K562 (cell line): ENCODE measurements around the gene LACTB. TPM values are rescaled to one million over a fixed set of nuclear protein-coding genes. Genes with fewer than 3 reads are reported as not detected.

Experiments used
- CHD1 ChIP-seq: fragments of 200-600 bp; sonication (generic); IDR thresholded peaks from one replicate; pipeline ENCODE4 v1.6.1; 2012; ENCODE audit warnings: mild to moderate bottlenecking, moderate library complexity, low read length, inconsistent platforms
- CLOCK ChIP-seq: fragments of 250-450 bp; sonication (Bioruptor Pico); IDR thresholded peaks from 2 replicates; pipeline ENCODE4 v1.4.0; 2020; ENCODE audit warnings: mild to moderate bottlenecking, moderate library complexity, borderline replicate concordance
- CUX1 ChIP-seq: fragments of 200-800 bp; sonication (Bioruptor generic); IDR thresholded peaks from 2 replicates; pipeline ENCODE4 v1.6.1; 2016; ENCODE audit warnings: missing genetic modification characterization, missing compliant biosample characterization
- FIP1L1 ChIP-seq: fragments of 200-400 bp; formaldehyde crosslinking; IDR thresholded peaks from 2 replicates; pipeline ENCODE4 v1.6.1; 2018; ENCODE audit warnings: mild to moderate bottlenecking, low read depth, low read length; ENCODE audit not compliant: poor library complexity, severe bottlenecking
- FOS ChIP-seq: IDR thresholded peaks from 3 replicates; pipeline ENCODE4 v1.6.1; 2011; ENCODE audit not compliant: insufficient read length; ENCODE audit errors: extremely low read depth
- FOXA1 ChIP-seq: fragments of 450-650 bp; IDR thresholded peaks from 2 replicates; pipeline ENCODE4 v1.6.1; 2016; ENCODE audit warnings: mild to moderate bottlenecking, borderline replicate concordance
- HNRNPLL ChIP-seq: fragments of 200-400 bp; formaldehyde crosslinking; IDR thresholded peaks from 2 replicates; pipeline ENCODE4 v1.6.1; 2017; ENCODE audit warnings: low read length, low read depth, mild to moderate bottlenecking; ENCODE audit not compliant: poor library complexity, severe bottlenecking
- KLF13 ChIP-seq: fragments of 450-650 bp; IDR thresholded peaks from 2 replicates; pipeline ENCODE4 v1.6.1; 2016; ENCODE audit warnings: missing genetic modification characterization, low read depth, mild to moderate bottlenecking, missing compliant biosample characterization, moderate library complexity, borderline replicate concordance
- MAFF ChIP-seq: IDR thresholded peaks from 2 replicates; pipeline ENCODE4 v1.6.1; 2012; ENCODE audit warnings: low read length, improper control_type of control experiment
- RNF219 ChIP-seq: fragments of 250-450 bp; sonication (Bioruptor Pico); IDR thresholded peaks from 2 replicates; pipeline ENCODE4 v1.5.0; 2022; ENCODE audit warnings: mild to moderate bottlenecking
- ZNF764 ChIP-seq: fragments of 250-450 bp; sonication (Bioruptor Pico); IDR thresholded peaks from 2 replicates; pipeline ENCODE4 v1.4.0; 2020; ENCODE audit warnings: low read depth, mild to moderate bottlenecking, moderate library complexity
- polyA plus RNA-seq, 8 experiments: library from polyadenylated mRNA; depleted of rRNA in 4 of 8; stranded (reverse) in 5 of 8; unstranded in 3 of 8; fragments of >200 nt; fragmentation: Nextera tagmentation in 2 of 8; fragmentation: Illumina TruSeq in 1 of 8; extraction: Ambion mirVana in 2 of 8; extraction: Trizol in 1 of 8; gene quantifications; 2 replicates each; pipeline versions ENCODE4 v1.2.1 to v1.2.3, GENCODE V29; 2011 to 2014; ENCODE audit warnings: inconsistent platforms in 1 of 8, missing spikeins in 1 of 8
- total RNA-seq, 7 experiments: library from RNA; depleted of rRNA in 6 of 7; stranded (reverse); fragments of >200 nt in 6 of 7; fragmentation: Illumina TruSeq in 2 of 7; extraction: Trizol in 2 of 7; gene quantifications; 2 replicates each; pipeline versions ENCODE4 v1.2.1 to v1.2.3, GENCODE V29; 2011 to 2021; ENCODE audit warnings: low replicate concordance in 1 of 7

Gene LACTB
- total and polyA plus RNA-seq, 9 of the 15 experiments (the other 6 are each of a cell fraction or from before 2014, with no cell fraction given): 3.1 to 15.5 (median 9.8) TPM

DNA sequence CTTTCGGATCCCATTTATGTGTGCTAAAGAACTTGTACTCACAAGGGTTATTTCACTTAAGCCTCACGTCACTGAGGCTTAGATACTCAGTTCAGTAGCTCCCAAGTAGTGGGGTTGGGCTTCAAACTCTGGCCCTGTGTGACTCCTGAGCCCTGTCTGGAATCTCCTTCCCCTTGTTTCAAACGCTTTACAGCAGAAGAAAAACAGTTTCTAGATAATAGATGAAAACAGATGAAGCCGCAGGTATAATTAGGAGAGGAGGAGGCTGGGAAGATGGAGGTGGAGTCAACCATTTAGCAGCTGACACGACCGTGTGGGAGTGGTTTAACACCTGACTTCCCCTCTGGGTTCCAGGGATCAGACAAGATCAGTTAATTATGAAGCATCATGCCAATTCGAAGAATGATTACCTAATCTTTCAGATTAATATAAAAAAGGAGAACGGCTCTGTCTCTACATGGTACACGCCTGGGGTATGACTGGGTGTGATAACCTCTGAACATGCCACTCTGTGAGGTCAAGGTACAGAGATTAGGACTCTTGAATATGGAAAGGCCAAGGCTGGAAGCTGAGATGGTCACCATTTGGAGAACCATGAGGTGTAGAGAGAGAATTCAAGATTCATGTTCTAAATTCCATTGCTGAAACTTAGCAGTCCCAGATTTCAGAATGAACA, 48.0 kb upstream of the LACTB start (continued):
- TF ChIP-seq CUX1 (CRISPR knock-in tag) (no peak), FOS (no peak), CLOCK (no peak), CHD1 (no peak), FIP1L1 (no peak), FOXA1 (no peak), HNRNPLL (no peak), MAFF (no peak), KLF13 (tag) (no peak), RNF219 (no peak), ZNF764 (CRISPR knock-in tag) (no peak)
